Esophagus squamous epithelium (tissue), 4 donors: ENCODE data around the gene HES1.

Experiments used
- POLR2A ChIP-seq, 4 donors: fragments of 450-650 bp; IDR thresholded peaks; one replicate each; pipeline ENCODE4 v1.6.1; 2017; ENCODE audit warnings: antibody characterized with exemption in 4 of 4, mild to moderate bottlenecking in 4 of 4, moderate library complexity in 3 of 4
- TF ChIP-seq, protein P1 (sequence below), 6 experiments: fragments of 450-650 bp in 4 of 6; fragments of 200-600 bp in 2 of 6; sonication (generic) in 2 of 6; IDR thresholded peaks; one replicate each; pipeline ENCODE4 v1.5.1; 2016 to 2019; ENCODE audit warnings: antibody characterized with exemption in 6 of 6, mild to moderate bottlenecking in 4 of 6, moderate library complexity in 4 of 6

DNA sequence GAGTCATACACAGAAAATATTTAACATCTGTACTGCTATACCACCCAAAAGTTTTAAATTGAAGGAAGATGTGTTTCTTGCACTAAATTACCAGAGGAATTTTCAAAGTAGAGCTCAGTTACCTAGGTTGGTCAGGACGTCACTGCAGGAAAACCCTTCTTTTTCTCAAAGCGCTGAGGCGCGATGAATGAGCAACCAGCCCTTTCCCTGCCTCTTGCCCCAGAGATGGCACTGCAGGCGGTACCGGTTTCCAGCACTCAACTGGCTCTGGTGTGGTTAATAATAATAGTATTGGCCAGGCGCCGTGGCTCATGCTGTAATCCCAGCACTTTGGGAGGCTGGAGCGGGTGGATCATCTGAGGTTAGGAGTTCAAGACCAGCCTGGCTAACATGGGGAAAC is 49.3 kb downstream of the HES1 start:
- TF ChIP-seq, protein P1, sequence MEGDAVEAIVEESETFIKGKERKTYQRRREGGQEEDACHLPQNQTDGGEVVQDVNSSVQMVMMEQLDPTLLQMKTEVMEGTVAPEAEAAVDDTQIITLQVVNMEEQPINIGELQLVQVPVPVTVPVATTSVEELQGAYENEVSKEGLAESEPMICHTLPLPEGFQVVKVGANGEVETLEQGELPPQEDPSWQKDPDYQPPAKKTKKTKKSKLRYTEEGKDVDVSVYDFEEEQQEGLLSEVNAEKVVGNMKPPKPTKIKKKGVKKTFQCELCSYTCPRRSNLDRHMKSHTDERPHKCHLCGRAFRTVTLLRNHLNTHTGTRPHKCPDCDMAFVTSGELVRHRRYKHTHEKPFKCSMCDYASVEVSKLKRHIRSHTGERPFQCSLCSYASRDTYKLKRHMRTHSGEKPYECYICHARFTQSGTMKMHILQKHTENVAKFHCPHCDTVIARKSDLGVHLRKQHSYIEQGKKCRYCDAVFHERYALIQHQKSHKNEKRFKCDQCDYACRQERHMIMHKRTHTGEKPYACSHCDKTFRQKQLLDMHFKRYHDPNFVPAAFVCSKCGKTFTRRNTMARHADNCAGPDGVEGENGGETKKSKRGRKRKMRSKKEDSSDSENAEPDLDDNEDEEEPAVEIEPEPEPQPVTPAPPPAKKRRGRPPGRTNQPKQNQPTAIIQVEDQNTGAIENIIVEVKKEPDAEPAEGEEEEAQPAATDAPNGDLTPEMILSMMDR (IDR thresholded peaks at IDR 0.05), result no peak
- TF ChIP-seq POLR2A (IDR thresholded peaks at IDR 0.05), result no peak
